Measurements from ENCODE around the gene QRICH2.
"Not testable (repeated sequence)": the region's sequence is repeated elsewhere in the genome, so short reads cannot be mapped to it uniquely, and the experiment has no call there.

DNA sequence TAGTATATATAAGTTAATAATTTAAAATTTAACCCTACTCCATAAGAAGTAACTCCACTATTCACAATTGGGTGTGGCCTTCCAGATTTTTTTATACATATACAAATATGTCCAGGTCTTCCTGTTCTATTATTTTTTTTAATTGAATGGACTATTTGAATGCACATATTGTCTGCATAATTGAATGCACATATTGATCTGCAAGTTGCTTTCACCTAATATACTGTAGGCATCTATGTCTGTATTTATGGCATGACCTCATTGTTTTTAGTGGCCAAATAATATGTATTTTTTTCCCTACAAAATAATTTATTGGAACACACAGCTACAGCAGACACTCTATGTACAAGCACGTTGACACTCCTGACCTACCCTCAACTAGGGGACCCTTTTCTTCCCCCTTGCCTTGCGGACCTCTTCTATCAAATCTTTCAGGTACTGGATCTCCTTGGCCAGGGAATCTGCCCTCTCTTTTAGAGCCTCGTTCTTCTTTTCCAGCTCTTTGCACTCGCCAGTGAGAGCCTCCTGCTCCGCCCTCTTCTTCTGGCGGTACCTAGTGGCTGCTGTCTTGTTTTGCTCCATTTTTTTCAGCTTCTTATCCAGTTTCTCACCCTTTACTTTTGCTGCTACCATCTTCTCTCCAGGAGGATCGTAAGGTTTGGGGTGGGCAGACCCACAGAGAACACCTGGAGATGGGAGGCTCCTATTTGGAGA lies 82.5 kb downstream of the QRICH2 start:
- TF ChIP-seq, protein P1, sequence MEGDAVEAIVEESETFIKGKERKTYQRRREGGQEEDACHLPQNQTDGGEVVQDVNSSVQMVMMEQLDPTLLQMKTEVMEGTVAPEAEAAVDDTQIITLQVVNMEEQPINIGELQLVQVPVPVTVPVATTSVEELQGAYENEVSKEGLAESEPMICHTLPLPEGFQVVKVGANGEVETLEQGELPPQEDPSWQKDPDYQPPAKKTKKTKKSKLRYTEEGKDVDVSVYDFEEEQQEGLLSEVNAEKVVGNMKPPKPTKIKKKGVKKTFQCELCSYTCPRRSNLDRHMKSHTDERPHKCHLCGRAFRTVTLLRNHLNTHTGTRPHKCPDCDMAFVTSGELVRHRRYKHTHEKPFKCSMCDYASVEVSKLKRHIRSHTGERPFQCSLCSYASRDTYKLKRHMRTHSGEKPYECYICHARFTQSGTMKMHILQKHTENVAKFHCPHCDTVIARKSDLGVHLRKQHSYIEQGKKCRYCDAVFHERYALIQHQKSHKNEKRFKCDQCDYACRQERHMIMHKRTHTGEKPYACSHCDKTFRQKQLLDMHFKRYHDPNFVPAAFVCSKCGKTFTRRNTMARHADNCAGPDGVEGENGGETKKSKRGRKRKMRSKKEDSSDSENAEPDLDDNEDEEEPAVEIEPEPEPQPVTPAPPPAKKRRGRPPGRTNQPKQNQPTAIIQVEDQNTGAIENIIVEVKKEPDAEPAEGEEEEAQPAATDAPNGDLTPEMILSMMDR (IDR thresholded peaks at IDR 0.05; ENCODE audit: insufficient read depth, low read depth, low read length): not testable (repeated sequence)
- not testable (repeated sequence) for TF ChIP-seq EZH2 (IDR thresholded peaks at IDR 0.05; ENCODE audit: insufficient read depth, low read length)

All from astrocyte (in vitro differentiated cells and primary cell).